Tibial nerve (tissue), 4 donors: ENCODE data around the gene MLLT6. TPM values are rescaled to one million over a fixed set of nuclear protein-coding genes. Genes with fewer than 3 reads are reported as not detected.

ENCODE experiments used
- DNase-seq, 2 donors: peaks; one replicate each; pipeline ENCODE4 v3.0.0-alpha.2; 2019; ENCODE audit warnings: low spot score in 2 of 2
- H3K27ac ChIP-seq, 4 donors: fragments of 200-600 bp; sonication (generic) in 3 of 4; one replicate each; pipeline ENCODE4 v1.5.1; 2017 to 2019; ENCODE audit warnings: mild to moderate bottlenecking in 1 of 4
- H3K27me3 ChIP-seq, 2 donors: fragments of 200-600 bp; sonication (generic) in 1 of 2; one replicate each; pipeline versions ENCODE4 v1.5.1 to v1.6.0; 2017 to 2019
- H3K36me3 ChIP-seq, 3 donors: fragments of 200-600 bp; sonication (generic); one replicate each; pipeline ENCODE4 v1.5.1; 2018 to 2019
- H3K4me1 ChIP-seq, 4 donors: fragments of 200-600 bp; sonication (generic) in 3 of 4; one replicate each; pipeline ENCODE4 v1.5.1; 2017 to 2019
- H3K4me3 ChIP-seq, 4 donors: fragments of 200-600 bp; sonication (generic) in 3 of 4; one replicate each; pipeline ENCODE4 v1.5.1; 2017 to 2019; ENCODE audit warnings: mild to moderate bottlenecking in 1 of 4, moderate library complexity in 1 of 4
- H3K9me3 ChIP-seq, 4 donors: fragments of 200-600 bp; sonication (generic) in 3 of 4; one replicate each; pipeline ENCODE4 v1.5.1; 2017 to 2019
- CTCF ChIP-seq, 5 experiments: fragments of 200-600 bp in 3 of 5; fragments of 450-650 bp in 2 of 5; sonication (generic) in 3 of 5; IDR thresholded peaks; one replicate each; pipeline ENCODE4 v1.5.1; 2016 to 2019; ENCODE audit warnings: antibody characterized with exemption in 5 of 5, mild to moderate bottlenecking in 3 of 5, moderate library complexity in 2 of 5
- EP300 ChIP-seq, 2 donors: sonication (generic); formaldehyde crosslinking; IDR thresholded peaks; one replicate each; pipeline ENCODE4 v1.6.1; 2017; ENCODE audit warnings: antibody characterized with exemption in 2 of 2, mild to moderate bottlenecking in 1 of 2
- POLR2A ChIP-seq, 2 donors: fragments of 450-650 bp; IDR thresholded peaks; one replicate each; pipeline ENCODE4 v1.6.1; 2017; ENCODE audit warnings: antibody characterized with exemption in 2 of 2, mild to moderate bottlenecking in 2 of 2, moderate library complexity in 2 of 2
- WGBS, 2 donors: methylation state at CpG; one replicate each; pipeline ENCODE4 v1.1.5; 2018; 5-methylcytosine and 5-hydroxymethylcytosine counted together
- total RNA-seq, 4 donors: library from RNA; depleted of rRNA; stranded (reverse); fragments of >200 nt; gene quantifications; one replicate each; pipeline ENCODE4 v1.1.0, GENCODE V29; 2016

The MLLT6 gene
- total RNA-seq, 4 donors from 2014 or later, result 83.9 to 185 (median 116) TPM

GRCh38 chr17:38746849-38747462 is 41.9 kb downstream of the MLLT6 start:
- Histone ChIP-seq H3K27me3 (peaks cover 0 to 3% of the 10 kb centered on the region in 2 donors), H3K9me3 (no peaks in the 10 kb centered on the region), H3K36me3 (peaks cover 0 to 3% (median 0%) of the 10 kb centered on the region in 3 donors), H3K4me3 (peak overlapping the region; percentile 50 to 95 (median 80)), H3K27ac (peak overlapping the region; percentile 57 to 91 (median 87)), H3K4me1 (peaks cover 0 to 81% (median 57%) of the 10 kb centered on the region in 4 donors)
- no peak for DNase-seq
- no peak for TF ChIP-seq CTCF (IDR thresholded peaks at IDR 0.05)
- no peak for TF ChIP-seq EP300 (IDR thresholded peaks at IDR 0.05)
- no peak for TF ChIP-seq POLR2A (IDR thresholded peaks at IDR 0.05)
- WGBS, 2 donors, result 3 to 4% methylated on average over 21 of the region's 21 CpGs

GRCh38 chr17:38747463-38748148 is 42.5 kb downstream of the MLLT6 start:
- Histone ChIP-seq H3K4me1 (peaks cover 0 to 74% (median 52%) of the 10 kb centered on the region in 4 donors), H3K9me3 (no peaks in the 10 kb centered on the region), H3K36me3 (peaks cover 0 to 3% (median 0%) of the 10 kb centered on the region in 3 donors), H3K27ac (peak overlapping the region; percentile 57 to 91 (median 87)), H3K4me3 (peak overlapping the region; percentile 50 to 95 (median 80)), H3K27me3 (peaks cover 0 to 3% of the 10 kb centered on the region in 2 donors)
- whole genome bisulfite sequencing, 2 donors, result 1% methylated on average over 38 to 42 of the region's 64 CpGs
- peak in 1 of 2 donors; percentile 21 for DNase-seq
- TF ChIP-seq EP300 (IDR thresholded peaks at IDR 0.05) (peak in 1 of 2 donors; percentile 5), POLR2A (IDR thresholded peaks at IDR 0.05) (no peak), CTCF (IDR thresholded peaks at IDR 0.05) (peak in 1 of 5 experiments; percentile 20)

GRCh38 chr17:38748149-38748891 is 43.2 kb downstream of the MLLT6 start, which contains the start of gene PCGF2:
PCGF2 (minus strand) TSS chr17:38748336; CDS start chr17:38740402, 7,934 bp downstream.
- 1 to 3% methylated on average over 29 to 46 of the region's 47 CpGs for WGBS, 2 donors
- peaks cover 0 to 70% (median 49%) of the 10 kb centered on the region in 4 donors for H3K4me1 ChIP-seq
- DNase-seq, result peak; percentile 94 to 99

GRCh38 chr17:38748892-38749222 is 43.8 kb downstream of the MLLT6 start:
- TF ChIP-seq POLR2A (IDR thresholded peaks at IDR 0.05), result no peak
- TF ChIP-seq EP300 (IDR thresholded peaks at IDR 0.05), result no peak
- TF ChIP-seq CTCF (IDR thresholded peaks at IDR 0.05), result no peak
- H3K4me3 ChIP-seq, result peak overlapping the region; percentile 50 to 95 (median 80)
- H3K9me3 ChIP-seq, result no peaks in the 10 kb centered on the region
- H3K4me1 ChIP-seq, result peaks cover 0 to 70% (median 54%) of the 10 kb centered on the region in 4 donors
- peaks cover 0 to 3% of the 10 kb centered on the region in 2 donors for H3K27me3 ChIP-seq
- peak in 1 of 2 donors; percentile 12 for DNase-seq
- 1 to 3% methylated on average over 7 to 29 of the region's 32 CpGs for WGBS, 2 donors
- peak overlapping the region; percentile 57 to 91 (median 87) for H3K27ac ChIP-seq
- peaks cover 0 to 5% (median 0%) of the 10 kb centered on the region in 3 donors for H3K36me3 ChIP-seq

More at GRCh38 chr17:38748149-38748891, 43.2 kb downstream of the MLLT6 start, which contains the start of gene PCGF2:
- Histone ChIP-seq H3K27me3 (peaks cover 0 to 3% of the 10 kb centered on the region in 2 donors), H3K4me3 (peak within 1 kb of the TSS; percentile 50 to 95 (median 80)), H3K36me3 (peaks cover 0 to 3% (median 0%) of the 10 kb centered on the region in 3 donors), H3K9me3 (no peaks in the 10 kb centered on the region), H3K27ac (peak within 1 kb of the TSS; percentile 57 to 91 (median 87))
- TF ChIP-seq POLR2A (IDR thresholded peaks at IDR 0.05), result peak in 1 of 2 donors; percentile 37
- TF ChIP-seq CTCF (IDR thresholded peaks at IDR 0.05), result no peak
- peak in 1 of 2 donors; percentile 83 for TF ChIP-seq EP300 (IDR thresholded peaks at IDR 0.05)
